Lung (tissue), 12 donors: ENCODE results near the gene FIGNL1. TPM values are rescaled to one million over a fixed set of nuclear protein-coding genes. Genes with fewer than 3 reads are reported as not detected.

Experiments
- ATAC-seq: fragments of 200-7000 bp; cut with Tn5 transposase; one replicate; pipeline ENCODE4 v1.9.1; 2020; ENCODE audit warnings: moderate number of reproducible peaks; ENCODE audit not compliant: insufficient read depth, low FRiP score
- DNase-seq, 3 donors: peaks; one replicate each; pipeline ENCODE4 v3.0.0-alpha.2; 2013 to 2017
- H3K27ac ChIP-seq, 2 donors: one replicate each; pipeline ENCODE4 v1.5.1; 2013; ENCODE audit warnings: mild to moderate bottlenecking in 2 of 2, moderate library complexity in 2 of 2, control low read depth in 1 of 2, inconsistent platforms in 1 of 2, low read depth in 1 of 2, low read length in 1 of 2
- H3K27me3 ChIP-seq, 3 donors: one replicate each; pipeline ENCODE4 v1.5.1; 2013; ENCODE audit warnings: low read length in 2 of 3; ENCODE audit not compliant: control insufficient read depth in 3 of 3, insufficient read depth in 3 of 3
- H3K36me3 ChIP-seq, 4 donors: one replicate each; pipeline ENCODE4 v1.5.1; 2013; ENCODE audit warnings: low read length in 4 of 4, mild to moderate bottlenecking in 1 of 4, moderate library complexity in 1 of 4; ENCODE audit not compliant: control insufficient read depth in 4 of 4, insufficient read depth in 4 of 4
- H3K4me1 ChIP-seq, 5 donors: one replicate each; pipeline ENCODE4 v1.5.1; 2013; ENCODE audit warnings: low read length in 5 of 5, mild to moderate bottlenecking in 2 of 5, moderate library complexity in 1 of 5; ENCODE audit not compliant: control insufficient read depth in 5 of 5, insufficient read depth in 5 of 5
- H3K4me3 ChIP-seq: one replicate; pipeline ENCODE4 v1.5.1; 2013; ENCODE audit warnings: mild to moderate bottlenecking, control low read depth, moderate library complexity
- H3K9ac ChIP-seq, 2 donors: one replicate each; pipeline ENCODE4 v1.5.1; 2013; ENCODE audit warnings: low read length in 2 of 2, control low read depth in 1 of 2; ENCODE audit not compliant: insufficient read depth in 1 of 2
- H3K9me3 ChIP-seq, 4 donors: one replicate each; pipeline ENCODE4 v1.5.1; 2013; ENCODE audit warnings: low read length in 3 of 4, mild to moderate bottlenecking in 1 of 4, moderate library complexity in 1 of 4; ENCODE audit not compliant: control insufficient read depth in 4 of 4, insufficient read depth in 3 of 4
- CTCF ChIP-seq: IDR thresholded peaks from 2 replicates; pipeline ENCODE4 v1.5.1; 2012; ENCODE audit warnings: mild to moderate bottlenecking; ENCODE audit errors: control extremely low read depth, extremely low read depth
- WGBS, 2 donors: extraction: QIAGEN DNeasy Blood & Tissue Kit; methylation state at CpG; one replicate each; pipeline ENCODE4 v1.1.7; 2013; 5-methylcytosine and 5-hydroxymethylcytosine counted together
- polyA plus RNA-seq, 2 donors: library from polyadenylated mRNA; stranded (reverse); fragments of 200-250 nt; gene quantifications; one replicate each; pipeline ENCODE4 v1.2.1, GENCODE V29; 2013
- total RNA-seq, 2 donors: library from RNA; depleted of rRNA in 1 of 2; stranded (reverse); fragments of >200 nt in 1 of 2; gene quantifications; one replicate each; pipeline ENCODE4 v1.2.1, GENCODE V29; 2014 to 2021
- donor health status: control.
- donor health status: control.
- donor health status: Bipolar disorder and iron deficiency.
- donor health status: healthy.
- donor health status: DM: yes; HTN: yes; CAD: no.

The FIGNL1 gene
- total and polyA plus RNA-seq, 4 donors = 3.0 to 17.0 (median 6.2) TPM

DNA sequence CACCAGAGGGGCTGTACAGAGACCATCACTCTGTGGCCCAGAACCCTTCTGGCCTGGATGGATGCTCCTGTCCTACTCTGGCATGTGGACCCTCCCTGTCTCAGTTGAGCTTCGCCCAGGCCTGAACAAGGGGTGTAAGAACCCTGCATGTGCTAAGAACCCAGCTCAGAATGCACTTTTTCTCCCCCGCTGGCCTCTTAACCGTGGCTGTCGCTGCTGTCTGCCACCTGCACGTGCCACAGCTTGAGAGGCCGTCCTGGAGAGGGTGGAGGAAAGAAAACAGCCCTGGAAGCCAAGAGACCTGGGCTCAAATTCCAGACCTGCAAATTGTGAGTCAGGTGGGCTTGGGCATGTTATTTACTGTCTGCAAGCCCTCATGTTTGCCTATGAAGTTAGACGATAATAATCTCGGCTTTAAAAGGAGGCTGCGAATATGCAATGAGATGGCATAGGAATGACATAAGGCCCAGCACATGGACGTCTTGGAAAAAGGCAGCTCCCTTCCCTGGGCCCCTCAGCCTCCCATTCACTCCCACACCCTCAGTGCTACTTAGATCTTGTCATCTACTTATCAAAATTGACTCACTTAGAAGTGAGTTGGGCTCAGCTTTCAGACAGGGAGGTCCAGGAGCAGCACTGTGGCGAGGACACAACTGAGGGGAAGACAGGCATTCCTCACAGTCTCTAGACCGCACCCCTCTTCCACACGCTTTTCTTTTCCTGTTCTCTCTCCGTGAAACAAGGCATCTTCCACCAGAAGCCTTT, 31.4 kb downstream of the FIGNL1 start:
- H3K27me3 ChIP-seq = no peaks in the 10 kb centered on the region
- no peaks in the 10 kb centered on the region for H3K9me3 ChIP-seq
- no peak for TF ChIP-seq CTCF
- no peaks in the 10 kb centered on the region for H3K36me3 ChIP-seq
- 71 to 76% methylated on average over 14 of the region's 14 CpGs for WGBS, 2 donors
- no peak for ATAC-seq
- H3K4me3 ChIP-seq = no peak overlapping the region
- peak in 2 of 3 donors; percentile 26 to 31 for DNase-seq
- H3K9ac ChIP-seq = no peak overlapping the region
- H3K27ac ChIP-seq = no peak overlapping the region
- no peaks in the 10 kb centered on the region for H3K4me1 ChIP-seq

- no peaks in the 10 kb centered on the region for H3K27me3 ChIP-seq
- ATAC-seq (peak; percentile 83), DNase-seq (peak; percentile 59 to 78 (median 71))
- 6 to 8% methylated on average over 4 of the region's 4 CpGs for WGBS, 2 donors
- H3K36me3 ChIP-seq = no peaks in the 10 kb centered on the region
- H3K9ac ChIP-seq = no peak overlapping the region
- TF ChIP-seq CTCF = peak; percentile 90
- no peaks in the 10 kb centered on the region for H3K4me1 ChIP-seq
- H3K4me3 ChIP-seq = no peak overlapping the region
- no peak overlapping the region for H3K27ac ChIP-seq
- no peaks in the 10 kb centered on the region for H3K9me3 ChIP-seq
Observed at GRCh38 chr7:50418086-50418515, 32.0 kb downstream of the FIGNL1 start.

DNA sequence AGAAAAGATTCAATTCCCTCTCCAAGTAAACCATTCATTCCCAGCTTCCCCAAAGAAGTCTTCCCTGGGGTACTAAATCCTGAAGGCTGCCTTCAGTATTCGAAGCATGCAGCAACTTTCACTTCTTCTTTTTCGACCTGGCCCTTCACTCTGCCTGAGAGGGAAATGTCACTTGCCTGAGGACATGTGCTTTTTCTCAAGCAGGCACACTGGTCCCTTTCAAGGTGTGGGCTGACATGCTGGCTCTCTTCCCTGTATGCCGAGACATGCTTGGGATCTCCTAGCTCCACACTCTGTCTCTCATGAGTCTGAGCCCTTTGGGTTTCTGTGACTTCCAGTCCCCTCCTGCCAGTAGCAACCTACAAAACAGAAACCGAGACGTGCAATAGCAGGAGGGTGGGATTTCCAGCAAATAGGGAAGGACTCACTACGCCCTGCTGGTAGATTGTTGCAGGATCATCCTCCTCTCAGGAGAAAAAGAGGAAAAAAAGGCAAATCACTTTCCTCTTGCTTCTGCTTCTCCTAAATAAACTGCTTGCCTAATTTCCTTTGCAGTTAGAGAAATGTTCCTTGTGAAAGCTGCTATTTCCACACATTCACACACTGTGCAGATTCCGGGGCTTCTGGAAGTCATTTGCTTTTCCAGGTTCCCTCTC, 33.5 kb downstream of the FIGNL1 start:
- Histone ChIP-seq H3K4me1 (no peaks in the 10 kb centered on the region), H3K4me3 (no peak overlapping the region), H3K36me3 (no peaks in the 10 kb centered on the region), H3K27me3 (no peaks in the 10 kb centered on the region), H3K27ac (no peak overlapping the region), H3K9me3 (no peaks in the 10 kb centered on the region), H3K9ac (no peak overlapping the region)
- no peak for DNase-seq
- TF ChIP-seq CTCF = no peak
- peak; percentile 61 for ATAC-seq
- 31 to 55% methylated on average over 7 of the region's 7 CpGs for WGBS, 2 donors
